GM12878 (cell line): Measurements from ENCODE around the gene MAP2K7. TPM values are rescaled to one million over a fixed set of nuclear protein-coding genes. Genes with fewer than 3 reads are reported as not detected.

Experiments
- ATAC-seq: fragments of 200-7000 bp; cut with Tn5 transposase; 3 replicates; pipeline ENCODE4 v1.9.1; 2020; ENCODE audit warnings: mild to moderate bottlenecking, moderate library complexity
- BruUV-seq: library from RNA; stranded (reverse); fragments of 400-500 nt; replicated peaks from 2 replicates; lab custom pipeline; 2021; lab: Mats Ljungman, UMichigan
- CTCF ChIA-PET: fragments of 300-600 bp; sonication (Branson Sonifier 250); formaldehyde crosslinking; extraction: SDS; loops from one replicate; lab custom pipeline; 2021; ENCODE audit warnings: inconsistent platforms; lab: Yijun Ruan, JAX
- POLR2A ChIA-PET: fragments of 350-600 bp; formaldehyde crosslinking; extraction: SDS; loops from one replicate; lab custom pipeline; 2021; ENCODE audit warnings: inconsistent platforms; lab: Charles Lee
- RAD21 ChIA-PET: fragments of 300-600 bp; sonication (Branson Sonifier 250); formaldehyde crosslinking; loops from one replicate; lab custom pipeline; 2023; ENCODE audit warnings: antibody characterized with exemption; ENCODE audit not compliant: unreplicated experiment; lab: Charles Lee
- SMC1A ChIA-PET: fragments of 300-600 bp; sonication (Branson Sonifier 250); formaldehyde crosslinking; loops from one replicate; lab custom pipeline; 2023; ENCODE audit not compliant: unreplicated experiment, uncharacterized antibody; lab: Charles Lee
- DNase-seq: peaks from one replicate; pipeline ENCODE4 v3.0.0-alpha.2; 2011; ENCODE audit warnings: low read depth, low spot score
- FAIRE-seq: peaks from 3 replicates; lab custom pipeline; 2011; peaks lifted over from hg19 to GRCh38; lab: Jason Lieb, UNC
- H2AFZ ChIP-seq: 2 replicates; pipeline ENCODE4 v1.6.0; 2011; ENCODE audit warnings: low read depth, low read length, control low read depth; ENCODE audit not compliant: control insufficient read depth
- H3K27ac ChIP-seq: 2 replicates; pipeline ENCODE4 v1.5.1; 2011; ENCODE audit warnings: control low read depth; ENCODE audit not compliant: control insufficient read depth, insufficient read depth
- H3K27me3 ChIP-seq, 2 experiments: replicated peaks in 1 of 2; 2 replicates each; pipeline versions ENCODE4 v1.6.0 to v1.6.1; 2011; ENCODE audit warnings: low read length in 1 of 2; ENCODE audit not compliant: control insufficient read depth in 2 of 2, insufficient read depth in 2 of 2
- H3K36me3 ChIP-seq, 2 experiments: 2 replicates each; pipeline ENCODE4 v1.5.1; 2011; ENCODE audit warnings: low read length in 1 of 2; ENCODE audit not compliant: control insufficient read depth in 2 of 2, insufficient read depth in 2 of 2
- H3K4me1 ChIP-seq: 2 replicates; pipeline ENCODE4 v1.6.1; 2011; ENCODE audit warnings: mild to moderate bottlenecking, low read length, moderate library complexity, mixed read lengths; ENCODE audit not compliant: control insufficient read depth, insufficient read depth
- H3K4me2 ChIP-seq: 2 replicates; pipeline ENCODE4 v1.6.0; 2011; ENCODE audit warnings: control low read depth; ENCODE audit not compliant: control insufficient read depth, insufficient read depth
- H3K4me3 ChIP-seq: fragments of 200-600 bp; sonication (generic); 2 replicates; pipeline ENCODE4 v1.5.1; 2016
- H3K79me2 ChIP-seq: 2 replicates; pipeline ENCODE4 v1.6.0; 2011; ENCODE audit warnings: low read length; ENCODE audit not compliant: control insufficient read depth, insufficient read depth
- H3K9ac ChIP-seq: 2 replicates; pipeline ENCODE4 v1.8.0; 2011; ENCODE audit warnings: low read length, control low read depth, mixed read lengths; ENCODE audit not compliant: control insufficient read depth, insufficient read depth
- H3K9me3 ChIP-seq: replicated peaks from 3 replicates; pipeline ENCODE4 v1.5.1; 2011; ENCODE audit warnings: mild to moderate bottlenecking, low read length; ENCODE audit not compliant: control insufficient read depth, insufficient read depth
- H4K20me1 ChIP-seq: 2 replicates; pipeline ENCODE4 v1.6.0; 2011; ENCODE audit not compliant: control insufficient read depth, insufficient read depth
- ASH2L ChIP-seq: fragments of 300-600, 200-600 bp; sonication (generic); IDR thresholded peaks from 2 replicates; pipeline ENCODE4 v1.6.1; 2017; ENCODE audit warnings: low read depth, mild to moderate bottlenecking, borderline replicate concordance
- CBFB ChIP-seq: IDR thresholded peaks from 2 replicates; pipeline ENCODE4 v1.6.1; 2016; ENCODE audit warnings: antibody characterized with exemption, low read depth
- CHD2 ChIP-seq: IDR thresholded peaks from 2 replicates; pipeline ENCODE4 v1.6.1; 2011; ENCODE audit warnings: low read depth, low read length, improper control_type of control experiment, borderline replicate concordance
- CHD4 ChIP-seq: fragments of 200-600 bp; sonication (generic); IDR thresholded peaks from 2 replicates; pipeline ENCODE4 v1.6.1; 2016; ENCODE audit warnings: mild to moderate bottlenecking
- EGR1 ChIP-seq, 2 experiments: IDR thresholded peaks; 1 replicate in 1 of 2; 2 replicates in 1 of 2; pipeline ENCODE4 v1.6.1; 2011 to 2012; ENCODE audit warnings: low read depth in 2 of 2, low read length in 2 of 2, borderline replicate concordance in 1 of 2, mild to moderate bottlenecking in 1 of 2, moderate library complexity in 1 of 2
- EZH2 ChIP-seq: IDR thresholded peaks from 2 replicates; pipeline ENCODE4 v1.6.1; 2012; ENCODE audit warnings: low read depth, mild to moderate bottlenecking, control low read depth, inconsistent platforms, low read length, borderline replicate concordance; ENCODE audit not compliant: control insufficient read depth
- MAX ChIP-seq: IDR thresholded peaks from 2 replicates; pipeline ENCODE4 v1.6.1; 2012; ENCODE audit warnings: low read depth, low read length, improper control_type of control experiment
- NFYA ChIP-seq: IDR thresholded peaks from 2 replicates; pipeline ENCODE4 v1.6.1; 2011; ENCODE audit warnings: low read depth, mild to moderate bottlenecking, low read length, improper control_type of control experiment, borderline replicate concordance
- NFYB ChIP-seq: IDR thresholded peaks from 2 replicates; pipeline ENCODE4 v1.6.1; 2011; ENCODE audit warnings: low read depth, mild to moderate bottlenecking, low read length, improper control_type of control experiment, moderate library complexity; ENCODE audit not compliant: insufficient read depth
- SMC3 ChIP-seq: IDR thresholded peaks from 2 replicates; pipeline ENCODE4 v1.6.1; 2011; ENCODE audit warnings: low read length, improper control_type of control experiment, borderline replicate concordance
- TAF1 ChIP-seq: IDR thresholded peaks from 2 replicates; pipeline ENCODE4 v1.6.1; 2011; ENCODE audit warnings: mild to moderate bottlenecking, low read depth, low read length, borderline replicate concordance
- USF2 ChIP-seq: IDR thresholded peaks from 2 replicates; pipeline ENCODE4 v1.6.1; 2011; ENCODE audit warnings: low read depth, low read length, improper control_type of control experiment, borderline replicate concordance
- WGBS: methylation state at CpG from one replicate; pipeline ENCODE4 v1.1.6; 2016; ENCODE audit warnings: low lambda C conversion rate; ENCODE audit not compliant: insufficient replicate concordance, insufficient coverage; ENCODE audit errors: missing lambda C conversion rate; 5-methylcytosine and 5-hydroxymethylcytosine counted together
- in situ Hi-C: fragments of 300-500 bp; cut with MboI; formaldehyde crosslinking; loops from 9 replicates; pipeline ENCODE4 v1.14.3; 2018; ENCODE audit warnings: mixed read lengths
- intact Hi-C: fragments of 100-400 bp; cut with micrococcal nuclease; formaldehyde crosslinking; loops from one replicate; pipeline ENCODE4 v1.14.2; 2022; ENCODE audit not compliant: unreplicated experiment
- polyA plus RNA-seq, 11 experiments: library from polyadenylated mRNA; depleted of rRNA in 4 of 11; unstranded in 6 of 11; stranded (reverse) in 5 of 11; fragments of >200 nt; fragmentation: Nextera tagmentation in 4 of 11; fragmentation: Illumina TruSeq in 1 of 11; extraction: Ambion mirVana in 4 of 11; extraction: Trizol in 1 of 11; gene quantifications; 1 replicate in 1 of 11; 2 replicates in 10 of 11; pipeline versions ENCODE4 v1.2.1 to v1.2.3, GENCODE V29; 2011 to 2016; ENCODE audit warnings: inconsistent platforms in 2 of 11, missing spikeins in 2 of 11, low read depth in 1 of 11
- total RNA-seq, 4 experiments: library from RNA; depleted of rRNA in 3 of 4; stranded (reverse); fragments of >200 nt in 3 of 4; fragmentation: Illumina TruSeq in 1 of 4; extraction: Trizol in 1 of 4; gene quantifications; 2 replicates each; pipeline versions ENCODE4 v1.2.1 to v1.2.3, GENCODE V29; 2013 to 2021
- TF ChIP-seq, protein P1 (sequence below): fragments of 450-650 bp; formaldehyde crosslinking; IDR thresholded peaks from 2 replicates; pipeline ENCODE4 v1.4.0; 2020; ENCODE audit warnings: mild to moderate bottlenecking, moderate library complexity

MAP2K7 gene
- total and polyA plus RNA-seq, 10 of the 15 experiments (the other 5 are each of a cell fraction or from before 2014, with no cell fraction given) = 0.34 to 32.2 (median 6.7) TPM

- TF ChIP-seq NFYB = no peak
These were observed 12.7 kb downstream of the MAP2K7 start (continued) for GRCh38 chr19:7916103-7916954.

GRCh38 chr19:7916955-7917266 lies 13.2 kb downstream of the MAP2K7 start:
- Histone ChIP-seq H3K4me2 (no peak overlapping the region; the same call in 1 of the 2 replicates), H3K4me3 (no peak overlapping the region), H3K9me3 (no peaks in the 10 kb centered on the region; the same call in 2 of the 3 replicates), H2AFZ (no peak overlapping the region), H3K27ac (no peak overlapping the region), H3K9ac (no peak overlapping the region), H4K20me1 (no peaks in the 10 kb centered on the region), H3K36me3 (peaks cover 0 to 7% of the 10 kb centered on the region in 2 experiments; a peak in 3 of 4 replicates), H3K4me1 (peaks cover 11% of the 10 kb centered on the region), H3K79me2 (no peaks in the 10 kb centered on the region), H3K27me3 (peaks cover 8 to 21% of the 10 kb centered on the region in 2 experiments)
- 15% methylated on average over 10 of the region's 12 CpGs for WGBS
- SMC1A ChIA-PET = no interaction called here
- DNase-seq (no peak), ATAC-seq (no peak), FAIRE-seq (no peak)
- POLR2A ChIA-PET = interaction anchor here (0.7 kb wide), 1 partner anchor 12 kb away, joined by 3 read pairs; no protein-coding TSS in a partner anchor
- BruUV-seq = no TSS peak
- intact Hi-C loops = no loop called here
- in situ Hi-C loops = no loop called here
- CTCF ChIA-PET = interaction anchor here (0.6 kb wide), 1 partner anchor 29 kb away, joined by 3 read pairs; no protein-coding TSS in a partner anchor
- RAD21 ChIA-PET = no interaction called here
- TF ChIP-seq EZH2 = no peak
- TF ChIP-seq CHD4 = no peak
- TF ChIP-seq CBFB = no peak
- TF ChIP-seq SMC3 = no peak
- TF ChIP-seq ASH2L = no peak
- no peak for TF ChIP-seq NFYA
- no peak for TF ChIP-seq TAF1
- TF ChIP-seq CHD2 = no peak
- TF ChIP-seq MAX = no peak
- TF ChIP-seq, protein P1, sequence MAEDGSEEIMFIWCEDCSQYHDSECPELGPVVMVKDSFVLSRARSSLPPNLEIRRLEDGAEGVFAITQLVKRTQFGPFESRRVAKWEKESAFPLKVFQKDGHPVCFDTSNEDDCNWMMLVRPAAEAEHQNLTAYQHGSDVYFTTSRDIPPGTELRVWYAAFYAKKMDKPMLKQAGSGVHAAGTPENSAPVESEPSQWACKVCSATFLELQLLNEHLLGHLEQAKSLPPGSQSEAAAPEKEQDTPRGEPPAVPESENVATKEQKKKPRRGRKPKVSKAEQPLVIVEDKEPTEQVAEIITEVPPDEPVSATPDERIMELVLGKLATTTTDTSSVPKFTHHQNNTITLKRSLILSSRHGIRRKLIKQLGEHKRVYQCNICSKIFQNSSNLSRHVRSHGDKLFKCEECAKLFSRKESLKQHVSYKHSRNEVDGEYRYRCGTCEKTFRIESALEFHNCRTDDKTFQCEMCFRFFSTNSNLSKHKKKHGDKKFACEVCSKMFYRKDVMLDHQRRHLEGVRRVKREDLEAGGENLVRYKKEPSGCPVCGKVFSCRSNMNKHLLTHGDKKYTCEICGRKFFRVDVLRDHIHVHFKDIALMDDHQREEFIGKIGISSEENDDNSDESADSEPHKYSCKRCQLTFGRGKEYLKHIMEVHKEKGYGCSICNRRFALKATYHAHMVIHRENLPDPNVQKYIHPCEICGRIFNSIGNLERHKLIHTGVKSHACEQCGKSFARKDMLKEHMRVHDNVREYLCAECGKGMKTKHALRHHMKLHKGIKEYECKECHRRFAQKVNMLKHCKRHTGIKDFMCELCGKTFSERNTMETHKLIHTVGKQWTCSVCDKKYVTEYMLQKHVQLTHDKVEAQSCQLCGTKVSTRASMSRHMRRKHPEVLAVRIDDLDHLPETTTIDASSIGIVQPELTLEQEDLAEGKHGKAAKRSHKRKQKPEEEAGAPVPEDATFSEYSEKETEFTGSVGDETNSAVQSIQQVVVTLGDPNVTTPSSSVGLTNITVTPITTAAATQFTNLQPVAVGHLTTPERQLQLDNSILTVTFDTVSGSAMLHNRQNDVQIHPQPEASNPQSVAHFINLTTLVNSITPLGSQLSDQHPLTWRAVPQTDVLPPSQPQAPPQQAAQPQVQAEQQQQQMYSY = no peak
- no peak for TF ChIP-seq EGR1 (IDR thresholded peaks at IDR 0.05; ENCODE audit: borderline replicate concordance in 1 of 2, low read depth in 2 of 2, low read length in 2 of 2)
- TF ChIP-seq USF2 = no peak
